HTR-8/SVneo (cell line): ENCODE measurements around the gene RPS6KA6.

Experiments used
- DNase-seq: peaks from one replicate; pipeline ENCODE4 v3.0.0; 2011; ENCODE audit warnings: low spot score, mixed read lengths; ENCODE audit not compliant: insufficient read length
- FAIRE-seq: peaks from 2 replicates; lab custom pipeline; 2011; peaks lifted over from hg19 to GRCh38; lab: Jason Lieb, UNC

Gene RPS6KA6

DNA sequence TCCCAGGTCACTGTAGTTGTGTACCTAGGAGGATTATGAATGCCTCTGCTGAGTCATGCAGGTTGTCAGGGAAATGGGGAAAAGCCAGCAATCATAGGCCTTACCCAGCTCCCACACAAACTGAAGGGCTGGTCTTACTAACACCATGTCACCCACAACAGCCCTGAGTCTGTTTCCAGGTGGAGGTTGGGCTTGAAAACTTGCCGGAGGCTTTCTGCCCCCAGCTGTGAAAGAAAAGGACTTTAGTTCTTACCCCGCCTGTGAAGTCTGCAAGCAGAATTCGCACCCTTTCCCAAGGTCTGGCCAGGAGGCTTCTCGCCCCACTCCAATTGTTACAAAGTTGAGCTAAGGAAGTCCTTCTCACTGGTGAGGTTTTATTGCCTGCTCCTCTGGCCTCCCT, 143.9 kb downstream of the RPS6KA6 start:
- FAIRE-seq (no peak), DNase-seq (no peak)
